GM12801 (cell line): ENCODE results near the gene CEP170B.

Experiments used
- CTCF ChIP-seq: IDR thresholded peaks from one replicate; pipeline ENCODE4 v1.5.1; 2011; ENCODE audit warnings: control low read depth; ENCODE audit not compliant: insufficient read length; ENCODE audit errors: extremely low read depth

Gene CEP170B

GRCh38 chr14:104868060-104868740, 3.1 kb downstream of the CEP170B start:
- TF ChIP-seq CTCF = no peak

- TF ChIP-seq CTCF = no peak
Measured at GRCh38 chr14:104868811-104869572, 3.9 kb downstream of the CEP170B start.

DNA sequence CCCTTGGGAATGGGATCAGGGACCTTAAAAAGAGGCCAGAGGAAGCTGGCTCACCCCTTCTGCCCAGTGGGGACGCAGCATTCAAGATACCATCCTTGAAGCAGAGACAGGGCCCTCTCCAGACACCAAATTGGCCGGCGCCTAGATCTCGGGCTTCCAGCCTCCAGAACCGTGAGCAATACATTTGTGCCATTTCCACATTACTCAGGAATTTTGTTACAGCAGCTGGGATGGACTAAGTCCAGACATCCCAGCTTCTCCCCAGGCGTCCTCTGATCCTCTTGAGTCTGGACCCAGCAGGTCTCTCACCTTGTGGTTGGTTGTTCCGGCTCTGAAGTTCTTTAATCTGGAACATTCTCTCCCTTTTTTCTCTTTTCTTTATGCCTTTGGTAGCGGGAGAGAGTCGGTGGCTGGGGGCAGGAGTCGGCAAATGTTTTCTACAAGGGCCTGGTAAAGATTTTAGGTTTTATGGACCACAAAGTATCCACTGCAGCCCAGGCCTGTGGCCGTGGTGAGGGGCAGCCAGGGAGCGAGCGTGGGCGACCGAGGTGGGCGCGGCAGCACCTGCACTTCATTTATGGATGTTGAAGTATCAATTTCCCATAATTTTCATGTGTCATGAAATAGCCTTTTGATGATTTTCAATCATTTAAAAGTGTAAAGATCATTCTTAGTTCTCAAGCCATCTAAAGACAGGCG, 4.8 kb downstream of the CEP170B start:
- TF ChIP-seq CTCF = no peak

DNA sequence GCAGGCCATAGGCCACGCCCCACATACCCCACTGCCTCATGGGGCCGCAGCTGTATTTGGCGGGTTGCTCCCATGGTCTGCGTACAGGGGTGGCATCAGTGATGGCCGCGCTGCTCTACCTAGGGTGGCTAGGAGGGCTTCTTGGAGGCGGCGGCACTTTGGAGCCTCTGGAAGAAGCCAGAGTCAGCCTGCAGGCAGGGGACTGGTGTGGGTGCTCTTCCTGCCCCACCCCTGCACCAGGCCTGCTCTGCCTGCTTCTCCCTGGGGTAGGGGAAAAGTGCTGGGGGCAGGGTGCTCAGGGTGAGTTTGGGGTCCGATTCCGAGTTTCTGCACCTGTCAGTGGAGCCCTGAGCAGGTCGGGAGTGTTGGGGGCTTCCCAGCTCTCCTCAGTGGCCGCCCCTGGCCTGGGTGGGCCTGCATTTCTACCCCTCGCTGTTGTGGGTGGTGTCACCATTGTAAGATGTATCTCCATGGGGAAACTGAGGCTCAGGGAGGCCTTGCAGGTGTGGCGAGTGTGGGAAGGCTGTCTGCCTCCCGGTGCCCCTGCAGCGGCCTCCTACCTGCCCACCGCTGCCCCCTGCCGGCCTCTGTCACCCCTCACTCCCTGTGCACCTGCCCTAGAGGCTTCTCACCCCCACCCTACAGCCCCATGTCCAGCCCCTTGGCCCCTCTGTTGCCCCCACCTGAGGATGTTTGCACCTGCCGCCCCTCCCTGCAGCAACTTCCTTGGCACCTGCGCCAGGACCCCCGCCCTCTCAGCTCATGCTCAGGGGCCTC, 5.5 kb downstream of the CEP170B start:
- no peak for TF ChIP-seq CTCF

GRCh38 chr14:104871145-104871655, 6.1 kb downstream of the CEP170B start:
- no peak for TF ChIP-seq CTCF

GRCh38 chr14:104871656-104872468, 6.8 kb downstream of the CEP170B start:
- no peak for TF ChIP-seq CTCF
